Thoracic aorta (tissue), 2 donors: ENCODE measurements around the gene EFNA3. TPM values are rescaled to one million over a fixed set of nuclear protein-coding genes. Genes with fewer than 3 reads are reported as not detected.

Experiments
- ATAC-seq: fragments of 150-250 bp; one replicate; pipeline ENCODE4 v1.8.0; 2017; ENCODE audit warnings: low read depth; ENCODE audit not compliant: insufficient number of reproducible peaks, low FRiP score
- DNase-seq: peaks from one replicate; pipeline ENCODE4 v3.0.0-alpha.2; 2020; ENCODE audit warnings: low spot score
- H3K27ac ChIP-seq, 2 donors: fragments of 200-600 bp; sonication (generic); 1 replicate in 1 of 2; 2 replicates in 1 of 2; pipeline ENCODE4 v1.5.1; 2016; ENCODE audit warnings: mild to moderate bottlenecking in 2 of 2, moderate library complexity in 2 of 2
- H3K27me3 ChIP-seq: fragments of 200-600 bp; sonication (generic); replicated peaks from 2 replicates; pipeline ENCODE4 v1.6.0; 2016; ENCODE audit warnings: mild to moderate bottlenecking; ENCODE audit not compliant: insufficient read depth
- H3K36me3 ChIP-seq: fragments of 200-600 bp; sonication (generic); one replicate; pipeline ENCODE4 v1.5.1; 2016
- H3K4me1 ChIP-seq, 2 donors: fragments of 200-600 bp; sonication (generic); 1 replicate in 1 of 2; 2 replicates in 1 of 2; pipeline versions ENCODE4 v1.5.1 to v1.6.0; 2016; ENCODE audit warnings: low read depth in 2 of 2, mild to moderate bottlenecking in 1 of 2; ENCODE audit not compliant: control insufficient read depth in 1 of 2
- H3K4me3 ChIP-seq: fragments of 200-600 bp; sonication (generic); 2 replicates; pipeline ENCODE4 v1.5.1; 2016; ENCODE audit warnings: mild to moderate bottlenecking
- H3K9me3 ChIP-seq: fragments of 200-600 bp; sonication (generic); 2 replicates; pipeline ENCODE4 v1.5.1; 2016
- CTCF ChIP-seq: fragments of 200-600 bp; sonication (generic); IDR thresholded peaks from one replicate; pipeline ENCODE4 v1.5.1; 2019; ENCODE audit warnings: antibody characterized with exemption
- total RNA-seq, 2 donors: library from RNA; depleted of rRNA; stranded (reverse); fragments of >200 nt; gene quantifications; one replicate each; pipeline versions ENCODE4 v1.1.0 to v1.2.3, GENCODE V29; 2016

Gene EFNA3
- total RNA-seq, 2 donors from 2014 or later: 1.5 to 3.2 TPM

- Histone ChIP-seq H3K27me3 (no peaks in the 10 kb centered on the region), H3K36me3 (no peaks in the 10 kb centered on the region), H3K4me1 (peaks cover 3 to 21% of the 10 kb centered on the region in 2 donors), H3K4me3 (no peak overlapping the region), H3K9me3 (no peaks in the 10 kb centered on the region), H3K27ac (no peak overlapping the region)
- ATAC-seq (no peak), DNase-seq (no peak)
- TF ChIP-seq CTCF: no peak
These were observed 13.5 kb downstream of the EFNA3 start for GRCh38 chr1:155092131-155092530.

GRCh38 chr1:155092641-155093040 lies 14.0 kb downstream of the EFNA3 start:
- no peaks in the 10 kb centered on the region for H3K9me3 ChIP-seq
- no peak overlapping the region for H3K4me3 ChIP-seq
- TF ChIP-seq CTCF: no peak
- H3K36me3 ChIP-seq: no peaks in the 10 kb centered on the region
- ATAC-seq (no peak), DNase-seq (no peak)
- no peaks in the 10 kb centered on the region for H3K27me3 ChIP-seq
- peaks cover 3 to 21% of the 10 kb centered on the region in 2 donors for H3K4me1 ChIP-seq
- no peak overlapping the region for H3K27ac ChIP-seq

GRCh38 chr1:155093911-155094621 lies 15.4 kb downstream of the EFNA3 start:
- no peak for DNase-seq

GRCh38 chr1:155094622-155094948 lies 15.9 kb downstream of the EFNA3 start:
- Histone ChIP-seq H3K4me3 (no peak overlapping the region), H3K36me3 (no peaks in the 10 kb centered on the region), H3K27ac (peak overlapping the region in 1 of 2 donors; percentile 34), H3K27me3 (no peaks in the 10 kb centered on the region), H3K9me3 (no peaks in the 10 kb centered on the region), H3K4me1 (peaks cover 3 to 21% of the 10 kb centered on the region in 2 donors)
- TF ChIP-seq CTCF: no peak
- DNase-seq (no peak), ATAC-seq (no peak)

More at GRCh38 chr1:155093911-155094621, 15.4 kb downstream of the EFNA3 start:
- Histone ChIP-seq H3K27me3 (no peaks in the 10 kb centered on the region), H3K4me3 (peak overlapping the region; percentile 24), H3K9me3 (no peaks in the 10 kb centered on the region), H3K4me1 (peaks cover 3 to 21% of the 10 kb centered on the region in 2 donors), H3K36me3 (no peaks in the 10 kb centered on the region), H3K27ac (peak overlapping the region in 1 of 2 donors; percentile 34)
- ATAC-seq: no peak
- TF ChIP-seq CTCF: no peak

- Histone ChIP-seq H3K27me3 (no peaks in the 10 kb centered on the region), H3K27ac (no peak overlapping the region), H3K36me3 (no peaks in the 10 kb centered on the region), H3K4me3 (no peak overlapping the region), H3K9me3 (no peaks in the 10 kb centered on the region), H3K4me1 (peaks cover 0 to 4% of the 10 kb centered on the region in 2 donors)
- no peak for ATAC-seq
- DNase-seq: no peak
- no peak for TF ChIP-seq CTCF
These were observed 20.7 kb downstream of the EFNA3 start for GRCh38 chr1:155099331-155099730.
